ENCODE data around the gene JPH3.
"Not testable (repeated sequence)": the region's sequence is repeated elsewhere in the genome, so short reads cannot be mapped to it uniquely, and the experiment has no call there.

JPH3 gene

DNA sequence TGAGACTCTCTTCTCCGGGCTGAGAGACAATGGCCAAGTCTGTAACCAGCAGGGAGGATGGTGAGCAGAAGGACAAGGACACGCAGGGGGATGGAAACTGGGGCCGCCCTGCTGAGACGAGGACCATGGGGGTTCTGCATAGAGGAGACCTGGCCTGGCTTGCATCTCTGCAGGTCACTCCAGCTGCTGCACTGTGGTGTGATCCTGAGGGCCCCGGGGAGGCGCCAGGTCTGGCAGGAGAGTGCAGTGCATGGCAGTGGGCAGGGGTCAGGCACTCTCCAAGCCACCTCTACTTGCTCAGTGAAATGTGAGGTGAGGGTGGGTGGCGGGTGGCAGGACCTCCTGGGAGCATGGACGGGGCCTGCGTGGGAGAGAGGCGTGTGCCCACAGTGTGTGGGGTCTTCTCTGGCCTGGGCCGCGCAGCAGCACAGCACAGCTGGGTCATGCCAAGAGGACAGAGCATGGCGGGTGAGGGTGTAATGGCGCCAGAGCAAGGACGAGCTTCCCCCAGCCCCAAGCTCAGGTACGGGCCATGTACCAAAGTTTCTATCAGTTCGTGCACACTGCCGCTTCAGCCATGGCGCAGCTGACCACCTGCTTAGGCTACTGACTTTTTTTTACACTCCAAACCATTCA lies 120.4 kb downstream of the JPH3 start:
- DNase-seq, result no peak

DNA sequence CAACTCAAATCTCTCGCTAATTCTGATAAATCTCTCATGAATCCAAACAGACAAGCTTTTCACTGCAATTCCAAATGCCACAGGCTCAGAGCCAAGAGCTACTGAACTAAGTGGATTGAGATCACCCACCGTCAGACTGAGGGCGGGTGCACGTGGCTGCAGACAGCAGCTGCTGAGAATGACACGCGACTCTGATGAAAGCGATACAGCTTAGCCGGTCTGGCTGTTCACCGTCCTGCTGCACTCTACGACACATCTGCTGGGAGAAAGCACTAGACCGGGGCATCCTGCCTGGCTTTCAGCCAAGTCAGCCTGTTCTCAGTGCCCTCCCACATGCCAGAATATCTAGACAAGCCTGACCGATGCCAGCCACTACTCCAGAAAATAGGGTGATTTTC lies 120.9 kb downstream of the JPH3 start:
- peak in 1 of 4 experiments; percentile 4 for DNase-seq

DNA sequence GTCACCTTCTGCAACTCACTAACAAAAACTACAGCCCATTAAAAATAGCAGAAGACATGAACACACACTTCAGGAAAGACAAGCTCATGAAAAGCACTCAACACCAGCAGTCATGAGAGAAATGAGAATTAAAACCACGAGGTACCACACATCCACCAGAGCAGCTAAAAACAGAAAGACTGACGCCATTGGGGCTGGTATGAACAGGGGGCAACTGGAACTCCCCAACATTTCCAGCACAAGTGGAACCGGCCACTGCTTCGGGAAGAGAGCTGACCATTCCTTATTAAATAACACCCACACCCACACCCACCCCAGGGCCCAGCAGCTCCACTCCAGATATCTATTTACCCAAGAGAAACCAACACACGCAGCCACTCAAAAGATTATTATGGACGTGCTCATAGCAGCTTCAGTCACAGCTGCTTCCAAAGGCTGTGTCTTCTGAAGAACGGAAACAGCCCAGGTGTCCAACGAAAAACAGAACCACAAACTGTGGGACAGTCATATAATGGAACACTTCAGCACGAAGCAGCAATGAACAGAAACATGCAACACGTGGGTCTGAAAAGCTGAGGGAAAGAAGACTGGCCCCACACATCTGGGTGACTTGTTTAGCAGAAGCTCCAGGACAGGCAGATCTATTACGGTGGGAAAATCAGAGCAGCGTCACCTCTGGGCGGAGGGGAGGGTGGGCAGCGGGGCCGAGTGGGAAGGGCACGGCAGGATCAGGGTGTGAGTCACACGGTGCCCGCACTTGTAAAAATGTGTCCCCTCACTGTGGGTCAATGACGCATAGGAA lies 122.4 kb downstream of the JPH3 start:
- DNase-seq, result no peak

DNA sequence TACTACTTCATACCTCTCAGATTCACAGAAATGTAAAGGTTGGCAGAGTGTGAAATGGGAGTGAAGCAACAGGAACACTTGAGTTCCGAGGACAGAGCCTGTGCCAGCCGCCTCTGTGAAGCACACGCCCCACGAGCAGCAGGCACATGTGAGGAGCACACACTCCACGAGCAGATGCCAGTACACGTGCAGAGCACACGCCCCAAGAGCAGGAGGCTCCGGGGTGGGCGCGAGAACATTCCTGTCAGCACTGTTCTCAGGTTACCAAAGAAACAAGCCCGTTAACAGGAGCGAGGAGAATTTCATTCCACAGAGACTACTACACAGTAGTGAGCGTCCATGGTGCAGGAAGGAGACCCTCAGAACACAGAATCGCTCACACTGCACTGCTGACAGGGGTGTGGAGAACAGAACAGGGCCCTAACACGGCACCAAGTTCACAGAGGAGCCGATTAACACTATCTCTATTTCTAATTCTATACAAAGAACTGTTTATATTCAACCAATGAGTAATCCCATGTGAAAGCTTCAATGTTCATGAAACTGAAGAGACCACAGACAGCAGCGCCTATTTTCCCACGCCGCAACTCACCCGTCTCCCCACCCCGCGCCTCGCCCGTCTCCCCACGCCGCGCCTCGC lies 123.4 kb downstream of the JPH3 start:
- DNase-seq, result no peak

DNA sequence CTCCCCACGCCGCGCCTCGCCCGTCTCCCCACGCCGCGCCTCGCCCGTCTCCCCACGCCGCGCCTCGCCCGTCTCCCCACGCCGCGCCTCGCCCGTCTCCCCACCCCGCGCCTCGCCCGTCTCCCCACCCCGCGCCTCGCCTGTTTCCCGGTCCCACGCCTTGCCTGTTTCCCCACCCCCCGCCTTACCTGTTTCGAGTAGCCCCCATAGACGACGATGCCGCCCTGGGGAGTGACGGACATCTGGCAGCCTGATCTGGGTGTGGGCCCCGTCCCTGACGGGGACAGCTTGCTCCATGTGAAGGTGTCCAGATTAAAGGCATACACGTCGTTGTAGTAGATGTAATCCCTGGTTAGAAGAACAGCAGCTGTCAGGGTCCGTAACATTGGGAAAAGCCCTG lies 124.3 kb downstream of the JPH3 start:
- not testable (repeated sequence) for DNase-seq

DNA sequence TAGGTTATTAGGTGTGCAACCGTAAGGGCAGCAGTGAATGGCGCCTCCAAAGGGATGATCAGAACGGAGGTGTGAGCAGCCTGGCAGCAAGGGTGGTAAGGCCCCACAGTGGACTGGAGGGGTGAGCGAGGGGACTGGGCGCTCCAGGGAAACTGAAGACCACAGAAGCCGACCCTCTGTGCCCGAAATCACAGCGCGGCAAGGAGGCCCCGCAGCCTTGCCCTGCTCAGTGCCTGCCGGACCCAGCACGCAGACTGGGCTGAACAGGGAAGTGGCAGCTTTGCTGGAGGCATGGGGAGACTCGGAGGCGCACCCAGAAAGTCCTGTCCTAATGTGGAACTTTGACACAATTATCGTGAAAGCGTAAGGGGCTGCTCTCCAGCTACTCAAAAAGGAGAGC lies 125.0 kb downstream of the JPH3 start:
- no peak for DNase-seq

DNA sequence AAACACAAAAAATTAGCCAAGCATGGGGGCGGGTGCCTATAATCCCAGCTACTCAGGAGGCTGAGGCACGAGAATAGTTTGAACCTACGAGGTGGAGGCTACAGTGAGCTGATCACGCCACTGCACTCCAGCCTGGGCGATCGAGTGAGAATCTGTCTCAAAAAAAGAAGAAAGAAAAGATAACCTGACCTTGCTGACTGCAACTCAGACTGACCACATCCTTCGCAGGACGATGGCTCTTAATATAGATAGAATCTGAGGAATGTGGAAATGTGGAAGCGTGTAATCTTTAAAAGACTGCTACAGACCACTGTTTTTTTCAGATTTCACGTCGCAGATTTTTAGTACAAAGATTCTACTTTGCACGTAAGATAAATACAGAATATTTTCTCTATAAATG lies 125.7 kb downstream of the JPH3 start:
- no peak for DNase-seq

DNA sequence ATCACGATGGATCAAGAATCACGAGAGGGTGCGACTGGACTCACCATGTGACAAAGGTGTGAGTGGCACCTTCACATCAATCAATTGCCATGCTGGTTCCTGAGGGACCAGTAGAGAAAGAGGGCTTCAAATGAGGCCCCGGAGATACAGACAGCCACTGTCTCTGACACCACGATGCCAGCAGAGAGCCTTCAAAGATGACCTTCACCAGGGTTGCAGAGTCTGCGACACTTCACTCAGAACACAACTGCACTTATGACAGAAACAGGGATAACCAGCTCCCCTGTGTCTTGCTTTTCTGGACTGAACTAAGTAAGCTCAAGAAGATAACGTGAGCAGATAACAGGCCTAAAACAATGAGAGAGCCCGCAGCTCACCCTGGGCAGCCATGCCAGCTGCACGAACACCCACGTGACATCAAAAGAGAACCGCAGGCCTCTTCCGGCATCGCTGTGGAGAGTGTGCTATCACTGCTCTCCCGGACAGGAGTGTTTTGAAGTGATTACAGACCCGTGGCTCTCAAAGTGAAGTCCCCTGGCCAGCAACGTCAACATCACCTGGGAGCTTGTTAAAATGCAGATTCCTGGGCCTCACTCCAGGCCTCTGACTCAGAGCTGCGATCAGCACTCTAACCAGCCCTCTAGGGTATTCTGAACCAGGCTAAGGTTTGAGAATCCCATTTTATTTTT lies 127.1 kb downstream of the JPH3 start:
- no peak for DNase-seq

DNA sequence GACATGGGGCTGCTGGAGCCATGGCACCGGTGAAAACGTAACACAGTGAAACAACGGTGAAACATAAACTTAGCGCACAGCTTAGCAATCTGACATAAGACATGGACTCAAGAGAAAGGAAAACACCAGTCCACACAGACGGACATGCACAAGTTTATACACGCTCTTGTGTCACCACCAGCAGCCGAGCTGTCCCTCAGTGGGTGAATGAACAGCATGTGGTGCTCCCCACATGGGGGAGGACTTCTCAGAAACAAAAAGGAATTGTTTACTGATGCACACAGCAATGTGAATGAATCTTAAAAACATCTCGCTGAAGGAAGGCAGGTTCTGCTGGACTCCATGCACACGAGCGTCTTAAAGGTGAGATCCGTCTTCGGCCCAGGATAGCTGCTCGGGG lies 129.3 kb downstream of the JPH3 start:
- no peak for DNase-seq

DNA sequence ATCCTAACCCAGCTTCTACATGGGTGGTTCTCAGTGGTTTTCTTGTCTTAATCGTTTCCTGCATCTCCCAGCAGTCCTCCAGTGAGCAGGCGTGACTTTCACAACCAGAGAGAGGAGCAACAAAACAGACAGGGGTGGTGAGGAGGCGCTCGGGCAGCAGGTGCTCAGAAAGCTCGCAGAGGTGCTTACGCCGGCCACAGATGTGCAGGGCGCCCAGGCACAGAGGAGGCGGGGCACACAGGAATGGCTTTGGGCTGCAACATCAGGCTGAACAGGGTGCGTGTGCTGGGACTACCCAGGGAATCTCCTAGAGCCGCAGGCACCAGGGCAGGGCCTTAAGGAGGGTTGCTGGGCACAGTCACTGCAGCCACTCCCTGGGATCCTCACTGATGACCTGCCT lies 130.9 kb downstream of the JPH3 start:
- no peak for DNase-seq

DNA sequence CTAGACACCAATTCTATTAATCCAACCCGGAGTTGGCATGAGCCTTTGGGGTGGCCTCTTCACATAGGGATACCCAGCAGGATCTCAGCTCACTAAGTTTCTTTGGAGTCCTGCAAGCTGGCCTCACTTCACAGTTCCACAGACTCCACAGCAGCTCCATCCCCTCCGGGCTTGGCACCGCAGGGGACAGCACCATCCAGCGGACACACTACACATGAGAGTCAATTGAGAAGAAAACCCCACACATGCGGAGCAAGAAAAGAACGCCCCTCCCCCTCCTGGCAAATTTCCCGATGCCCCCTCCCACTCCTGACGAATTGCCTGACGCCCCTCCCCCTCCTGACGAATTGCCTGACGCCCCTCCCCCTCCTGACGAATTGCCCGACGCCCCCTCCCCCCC lies 132.3 kb downstream of the JPH3 start:
- no peak for DNase-seq

DNA sequence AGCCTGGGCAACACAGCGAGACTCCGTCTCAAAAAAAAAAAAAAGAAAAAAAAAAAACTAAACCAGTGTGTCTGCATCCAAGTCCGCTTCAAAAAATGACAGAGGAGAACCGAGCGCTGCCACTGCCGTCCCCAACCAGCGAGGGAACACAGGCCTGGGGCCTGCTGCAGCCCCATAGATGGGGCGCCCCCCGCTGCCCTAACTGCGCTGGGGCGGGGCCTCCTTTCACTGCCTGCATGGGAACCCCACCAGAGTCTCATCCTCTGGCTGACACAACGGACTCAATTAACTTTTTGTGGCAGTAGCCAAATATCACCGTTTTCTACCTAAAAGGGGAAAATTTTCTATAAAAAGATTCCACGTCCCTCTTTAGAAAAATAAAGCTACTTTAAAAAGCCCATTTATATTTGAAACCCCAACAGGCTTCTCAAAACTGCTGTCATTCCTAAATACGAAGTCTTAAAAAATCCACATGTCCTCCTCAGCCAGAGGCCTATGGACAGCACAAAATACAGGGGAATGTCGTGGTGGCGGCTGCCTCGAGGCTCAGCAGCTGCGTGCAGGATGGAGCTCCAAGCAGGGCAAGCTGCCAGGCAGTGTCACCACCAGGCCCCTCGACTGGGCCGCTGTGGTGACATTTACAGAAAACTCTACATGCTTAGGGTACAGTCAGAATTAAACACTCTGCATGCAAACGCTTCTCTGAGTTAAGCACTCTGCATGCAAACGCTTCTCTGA lies 133.1 kb downstream of the JPH3 start:
- no peak for DNase-seq

DNA sequence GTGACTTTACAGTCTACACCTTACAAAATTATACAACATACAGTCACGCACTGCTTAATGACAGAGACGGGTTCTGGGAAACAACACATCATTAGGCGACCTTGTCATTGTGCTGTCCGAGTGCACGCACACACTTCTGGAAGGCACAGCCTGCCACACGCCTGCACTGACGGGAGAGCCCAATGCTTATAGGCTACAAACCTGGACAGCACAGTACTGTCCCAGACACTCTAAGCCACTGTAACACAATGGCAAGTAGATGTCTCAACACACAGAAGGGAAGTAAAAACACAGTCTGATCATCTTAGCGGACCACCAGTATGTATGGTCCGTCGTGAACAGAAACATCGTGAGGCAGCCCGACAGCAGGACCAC lies 133.7 kb downstream of the JPH3 start:
- no peak for DNase-seq

DNA sequence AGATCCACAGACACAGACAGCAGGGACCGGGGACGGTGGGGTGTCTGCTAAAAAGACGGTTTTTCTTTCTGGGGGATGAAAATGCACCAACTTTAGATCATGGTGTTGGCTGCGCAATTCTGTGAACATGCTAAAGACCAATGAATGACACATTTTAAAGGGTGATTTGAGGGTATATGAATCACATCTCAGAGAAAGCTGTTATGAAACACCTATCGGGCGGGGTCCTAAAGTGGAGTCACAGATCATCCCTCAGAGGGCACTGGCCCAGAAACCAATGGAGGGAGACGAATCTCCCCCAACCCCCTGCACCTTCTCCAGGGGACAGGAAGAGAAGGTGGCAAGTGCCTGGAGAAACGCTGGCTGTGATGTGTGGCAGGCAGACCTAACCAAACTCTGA lies 137.5 kb downstream of the JPH3 start:
- DNase-seq, result no peak

DNA sequence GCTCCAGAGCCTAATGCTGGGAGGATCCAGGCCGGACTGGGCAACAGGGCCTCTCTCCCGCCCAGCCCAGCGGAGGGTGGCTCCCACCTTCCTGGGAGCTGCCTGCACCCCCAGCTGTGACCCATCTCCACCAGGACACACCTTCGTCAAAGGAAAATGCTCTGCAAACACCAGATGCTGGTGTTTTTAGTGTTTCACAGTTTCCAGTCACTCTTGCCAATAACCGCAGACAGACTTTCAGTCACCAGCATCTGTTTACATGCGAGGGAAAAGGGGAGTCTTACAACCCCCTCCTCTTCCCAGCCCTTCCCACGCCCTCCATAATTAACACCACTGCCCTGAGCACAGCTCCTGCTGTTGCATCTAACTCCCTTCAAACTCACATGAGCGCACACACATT lies 138.1 kb downstream of the JPH3 start:
- no peak for DNase-seq

DNA sequence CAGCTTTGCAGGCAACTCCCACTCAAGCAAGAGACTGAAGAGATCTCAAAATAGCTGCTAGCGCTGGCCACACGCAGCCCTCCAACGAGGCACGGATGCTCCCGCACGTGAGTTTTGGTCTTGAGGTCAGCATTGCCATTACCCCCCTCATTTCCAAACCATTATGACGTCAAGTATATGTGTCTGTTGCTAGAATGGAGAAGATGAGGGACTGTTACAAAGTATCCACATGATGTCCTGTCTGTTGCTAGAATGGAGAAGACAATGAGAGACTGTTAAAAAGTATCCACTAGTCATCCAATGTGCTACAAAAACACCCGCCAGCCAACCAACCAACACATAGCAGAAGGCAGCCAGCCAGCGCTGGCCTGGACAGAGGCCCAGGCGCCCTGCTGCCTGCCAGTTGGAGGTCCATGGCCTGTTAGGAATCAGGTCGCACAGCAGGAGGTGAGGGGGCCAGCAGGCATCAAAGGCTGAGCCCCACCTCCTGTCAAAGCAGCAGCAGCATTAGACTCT lies 138.7 kb downstream of the JPH3 start:
- DNase-seq, result no peak

DNA sequence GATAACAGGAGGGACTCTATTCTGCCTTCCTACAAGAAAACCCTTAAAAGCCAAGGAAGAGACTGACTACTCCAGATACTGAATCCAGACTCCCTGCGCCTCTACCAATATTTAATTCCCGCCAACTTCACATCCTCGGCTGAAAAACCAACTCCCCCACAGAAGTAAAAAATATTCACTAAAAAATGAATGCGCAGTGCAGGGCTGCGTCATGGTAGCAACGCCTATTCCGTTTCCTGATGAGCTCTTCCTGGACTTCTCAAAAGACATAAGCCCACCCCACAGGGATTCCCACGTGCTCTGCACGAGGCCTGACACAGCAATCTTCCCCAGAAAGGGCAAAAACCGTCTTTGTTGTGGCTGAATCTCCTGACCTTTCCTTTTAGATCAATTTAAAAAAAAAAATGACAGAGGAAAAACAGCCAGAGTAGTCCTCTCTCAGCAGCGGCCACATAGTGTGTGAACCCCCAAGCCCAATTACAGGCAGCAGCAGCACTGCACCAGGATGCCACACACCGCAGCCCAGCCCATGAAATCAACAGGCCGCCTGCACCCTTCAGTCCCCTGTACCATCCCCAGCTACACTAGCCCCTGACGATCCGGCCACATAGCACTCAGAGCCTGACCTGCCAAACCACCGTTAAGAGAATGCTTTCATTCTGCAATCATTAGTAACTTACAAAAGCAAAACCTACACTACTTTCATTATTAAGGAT lies 139.6 kb downstream of the JPH3 start:
- no peak for DNase-seq

DNA sequence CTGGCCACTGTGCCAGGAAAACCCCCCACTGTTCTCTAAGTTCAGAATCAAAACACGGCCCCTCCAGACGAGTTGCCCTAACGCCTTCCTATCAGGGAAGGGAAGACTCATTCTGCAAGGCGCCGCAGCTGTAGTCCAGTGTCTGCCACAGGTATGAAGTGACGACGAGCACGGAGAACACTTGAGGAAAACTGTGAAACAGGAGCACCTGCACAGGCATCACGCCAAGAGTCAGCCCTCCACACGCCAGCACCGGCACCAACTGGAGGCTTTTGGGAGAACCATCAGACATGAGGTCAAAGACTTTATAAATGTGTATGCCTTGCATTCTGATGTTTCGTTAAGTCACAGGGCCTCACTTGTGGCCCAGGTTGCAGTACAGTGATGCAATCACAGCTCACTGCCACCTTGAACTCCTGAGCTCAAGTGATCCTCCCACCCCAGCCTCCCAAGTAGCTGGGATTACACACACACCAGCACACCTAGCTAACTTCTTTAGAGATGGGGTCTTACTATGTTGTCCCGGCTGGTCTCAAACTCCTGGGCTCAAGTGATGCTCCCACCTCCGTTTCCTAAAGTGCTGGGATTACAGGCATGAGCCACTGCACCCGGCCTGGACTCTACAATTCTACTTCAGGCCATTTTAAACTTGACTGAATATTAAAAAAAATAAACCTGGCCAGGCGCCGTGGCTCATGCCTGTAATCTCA lies 140.6 kb downstream of the JPH3 start:
- DNase-seq, result no peak

DNA sequence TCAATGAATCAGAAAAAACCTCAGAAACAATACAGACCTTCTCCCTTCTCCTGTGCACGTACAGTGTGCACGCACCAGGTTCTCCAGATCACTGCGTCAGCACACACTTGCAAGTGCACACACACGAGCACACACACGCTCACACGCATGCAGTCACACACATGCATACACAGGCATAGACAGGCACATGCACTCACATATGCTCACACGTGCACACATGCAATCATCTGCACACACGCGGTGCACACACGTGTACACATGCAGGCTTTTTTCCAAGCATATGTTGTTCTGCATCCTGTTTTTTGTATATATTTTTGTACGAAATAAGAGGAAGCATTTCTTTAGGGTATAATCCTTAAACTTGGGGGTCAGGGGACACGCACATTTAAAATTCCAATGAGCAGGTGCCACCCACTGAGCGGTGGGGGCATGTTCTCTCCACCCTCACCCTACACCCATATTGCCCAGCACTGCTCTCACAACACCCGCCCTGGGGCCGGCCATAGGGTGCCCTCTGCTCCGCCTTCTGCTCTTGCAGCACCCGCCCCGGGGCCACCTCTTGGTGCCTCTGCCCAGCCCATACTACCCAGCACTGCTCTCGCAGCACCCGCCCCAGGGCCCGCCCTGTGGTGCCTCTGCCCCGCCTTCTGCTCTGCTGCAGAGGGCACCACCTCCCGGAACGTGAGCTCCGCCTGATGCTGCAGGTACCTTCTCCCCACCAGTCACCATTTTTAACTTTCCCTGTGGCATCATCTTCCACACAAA lies 142.6 kb downstream of the JPH3 start:
- no peak for DNase-seq

DNA sequence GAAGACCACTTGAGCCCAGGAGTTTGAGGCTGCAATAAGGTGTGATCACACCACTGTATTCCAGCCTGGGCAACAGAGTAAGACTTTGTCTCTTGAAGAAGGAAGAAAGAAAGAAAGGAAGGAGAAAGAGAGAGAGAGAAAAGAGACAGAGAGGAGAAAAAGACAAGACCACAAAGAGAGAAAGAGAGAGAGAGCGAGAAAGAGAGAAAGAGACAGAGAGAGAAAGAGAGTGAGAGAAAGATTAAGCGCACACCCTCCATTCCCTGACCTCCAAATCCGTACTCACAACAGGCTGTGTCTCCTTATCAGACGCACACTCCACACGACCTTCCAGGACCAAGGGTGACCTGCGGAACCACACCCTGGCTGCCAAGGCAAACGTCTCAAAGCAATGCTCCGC lies 143.9 kb downstream of the JPH3 start:
- DNase-seq, result no peak

Data from activated naive CD4-positive, alpha-beta T cell (primary cell).